GM10266 (cell line): ENCODE measurements around the gene DNAL1.

Experiments used
- DNase-seq: peaks from one replicate; pipeline ENCODE4 v3.0.0; 2012; ENCODE audit errors: extremely low spot score
- CTCF ChIP-seq: IDR thresholded peaks from 2 replicates; pipeline ENCODE4 v1.5.1; 2012; ENCODE audit warnings: mild to moderate bottlenecking, low read depth; ENCODE audit not compliant: control insufficient read depth, insufficient read depth; ENCODE audit errors: missing control alignments

The DNAL1 gene

GRCh38 chr14:73665130-73665529 lies 20.3 kb downstream of the DNAL1 start:
- TF ChIP-seq CTCF: no peak
- DNase-seq: no peak

DNA sequence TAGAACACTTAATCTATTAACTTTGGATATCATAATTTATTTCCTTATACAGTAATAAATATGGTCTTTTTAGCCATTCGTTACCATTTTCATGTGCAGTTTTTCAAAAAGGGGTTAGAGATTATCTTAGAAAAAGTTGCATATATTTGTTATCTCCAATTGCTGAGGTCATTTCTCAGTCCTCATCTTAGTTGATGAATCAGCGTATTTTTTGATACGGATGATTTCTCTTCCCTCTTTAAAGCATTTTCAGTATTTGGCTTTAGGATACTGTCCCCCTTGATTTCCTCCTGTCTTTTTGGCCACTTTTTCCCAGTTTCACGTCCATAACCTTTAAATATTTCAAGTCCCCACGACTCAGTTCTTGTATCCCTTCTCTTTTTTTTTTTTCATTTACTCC lies 21.8 kb downstream of the DNAL1 start:
- DNase-seq: no peak
- no peak for TF ChIP-seq CTCF

DNA sequence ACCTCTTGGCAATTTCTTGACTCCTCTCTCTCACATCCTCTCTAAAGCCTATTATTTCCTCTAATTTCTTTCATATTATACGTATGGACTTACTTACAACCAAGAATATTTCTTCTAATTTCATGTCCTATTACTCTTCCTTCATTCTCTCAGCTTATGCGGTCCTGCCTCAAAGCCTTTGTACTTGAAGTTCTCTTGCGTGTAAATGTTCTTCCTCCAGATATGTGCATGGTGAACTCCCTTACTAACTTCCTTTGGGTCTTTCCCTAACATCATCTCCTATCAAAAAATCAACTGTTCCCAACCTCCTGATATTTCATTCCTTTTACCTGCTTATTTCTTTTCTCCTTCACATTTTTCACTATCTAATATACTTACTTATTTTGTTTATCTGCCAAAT lies 23.1 kb downstream of the DNAL1 start:
- no peak for DNase-seq
- no peak for TF ChIP-seq CTCF

DNA sequence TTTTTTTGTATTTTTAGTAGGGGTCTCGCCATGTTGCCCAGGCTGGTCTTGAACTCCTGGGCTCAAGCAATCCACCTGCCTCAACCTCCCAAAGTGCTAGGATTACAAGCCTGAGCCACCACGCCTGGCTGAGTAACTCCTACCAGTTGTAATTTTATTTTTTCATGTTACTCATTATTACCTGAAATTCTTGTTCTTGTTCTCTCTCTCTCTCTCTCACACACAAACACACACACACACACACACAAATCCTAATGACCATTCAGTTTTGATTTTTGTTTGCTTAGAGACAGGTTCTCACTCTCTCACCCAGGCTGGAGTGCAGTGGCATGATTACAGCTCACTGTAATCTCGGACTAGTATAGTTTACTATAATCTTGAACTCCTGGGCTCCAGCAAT lies 30.2 kb downstream of the DNAL1 start:
- DNase-seq: no peak
- no peak for TF ChIP-seq CTCF

DNA sequence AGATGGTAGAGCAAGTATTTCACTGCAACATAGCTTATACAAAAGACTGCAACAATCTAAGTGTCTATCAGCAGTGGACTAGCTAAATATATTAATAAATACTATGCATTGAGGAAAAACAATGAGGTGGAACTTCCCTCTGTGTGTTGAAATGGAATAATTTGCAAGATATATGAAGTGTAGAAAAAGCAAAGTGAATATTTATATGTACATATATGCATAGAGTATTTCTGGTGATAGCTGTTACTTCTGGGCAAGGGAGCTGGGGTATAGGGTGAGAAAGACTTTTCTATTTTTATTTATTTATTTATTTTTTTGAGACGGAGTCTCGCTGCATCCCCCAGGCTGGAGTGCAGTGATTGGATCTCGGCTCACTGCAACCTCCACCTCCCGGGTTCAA lies 33.9 kb downstream of the DNAL1 start:
- no peak for TF ChIP-seq CTCF
- DNase-seq: no peak

GRCh38 chr14:73680821-73681220 lies 36.0 kb downstream of the DNAL1 start:
- no peak for TF ChIP-seq CTCF
- no peak for DNase-seq

- DNase-seq: no peak
- TF ChIP-seq CTCF: no peak
Measured at GRCh38 chr14:73684627-73685026, 39.8 kb downstream of the DNAL1 start.

DNA sequence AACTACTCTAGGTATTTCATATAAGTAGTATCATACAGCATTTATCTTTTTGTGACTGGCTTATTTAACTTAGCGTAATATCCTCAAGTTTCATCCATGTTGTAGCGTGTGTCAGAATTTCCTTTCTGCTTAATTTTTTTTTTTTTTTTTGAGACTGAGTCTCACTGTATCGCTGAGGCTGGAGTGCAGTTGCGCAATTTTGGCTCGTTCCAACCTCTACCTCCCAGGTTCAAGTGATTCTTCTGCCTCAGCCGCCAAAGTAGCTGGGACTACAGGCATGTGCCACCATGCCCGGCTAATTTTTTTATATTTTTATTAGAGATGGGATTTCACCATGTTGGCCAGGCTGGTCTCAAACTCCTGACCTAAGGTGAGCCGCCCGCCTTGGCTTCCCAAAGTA lies 40.5 kb downstream of the DNAL1 start:
- no peak for TF ChIP-seq CTCF
- DNase-seq: no peak
